Brain pericyte (primary cell): ENCODE measurements around the gene MNAT1.
"Not testable (repeated sequence)": the region's sequence is repeated elsewhere in the genome, so short reads cannot be mapped to it uniquely, and the experiment has no call there.

Experiments used
- DNase-seq: peaks from one replicate; pipeline ENCODE4 v3.0.0-alpha.2; 2012; ENCODE audit warnings: low read depth, low spot score

MNAT1 gene

DNA sequence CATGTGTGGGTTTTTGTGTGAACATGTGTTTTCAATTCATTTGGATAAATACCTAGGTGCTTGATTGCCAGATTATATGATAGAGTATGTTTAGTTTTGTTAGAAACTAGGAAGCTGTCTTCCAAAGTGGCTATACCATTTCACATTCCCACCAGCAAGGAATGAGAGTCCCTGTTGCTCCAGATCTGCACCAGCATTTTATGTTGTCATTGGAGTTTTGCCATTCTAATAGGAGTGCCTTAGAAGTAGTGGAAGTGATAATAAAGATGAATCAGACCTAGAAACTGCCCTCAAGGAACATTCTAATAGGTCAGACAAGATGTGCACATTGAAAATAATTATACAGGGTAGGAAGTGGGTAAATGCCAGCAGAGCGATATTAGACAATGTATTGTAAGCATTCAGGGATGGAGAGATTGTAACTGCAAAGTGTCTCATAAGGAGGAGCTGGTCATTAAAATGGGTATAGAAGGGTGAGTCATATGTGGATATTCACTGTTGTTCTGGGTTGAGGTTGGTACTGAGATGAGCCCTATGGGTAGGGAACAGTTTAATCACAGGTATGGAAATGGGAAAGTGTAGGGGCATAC lies 71.4 kb downstream of the MNAT1 start:
- peak; percentile 15 for DNase-seq

DNA sequence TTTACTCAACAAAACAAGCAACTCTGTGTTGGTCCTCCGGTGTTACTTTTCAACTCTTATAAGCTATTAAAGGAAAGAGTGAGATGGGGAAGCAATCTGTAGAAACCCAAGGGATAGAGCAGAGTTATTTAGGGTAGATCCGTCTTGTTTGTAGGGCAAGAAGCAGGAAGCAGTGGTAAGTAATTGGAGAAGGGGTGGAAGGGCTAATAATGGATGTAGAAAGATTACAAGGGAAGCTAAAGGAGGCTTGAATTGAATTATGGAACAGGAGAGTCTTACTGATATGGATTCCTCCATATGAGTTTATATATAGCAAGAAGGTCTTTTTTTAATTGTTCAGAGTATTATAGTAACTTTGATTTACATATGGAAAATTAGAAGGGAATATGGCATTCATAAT lies 72.7 kb downstream of the MNAT1 start:
- no peak for DNase-seq

DNA sequence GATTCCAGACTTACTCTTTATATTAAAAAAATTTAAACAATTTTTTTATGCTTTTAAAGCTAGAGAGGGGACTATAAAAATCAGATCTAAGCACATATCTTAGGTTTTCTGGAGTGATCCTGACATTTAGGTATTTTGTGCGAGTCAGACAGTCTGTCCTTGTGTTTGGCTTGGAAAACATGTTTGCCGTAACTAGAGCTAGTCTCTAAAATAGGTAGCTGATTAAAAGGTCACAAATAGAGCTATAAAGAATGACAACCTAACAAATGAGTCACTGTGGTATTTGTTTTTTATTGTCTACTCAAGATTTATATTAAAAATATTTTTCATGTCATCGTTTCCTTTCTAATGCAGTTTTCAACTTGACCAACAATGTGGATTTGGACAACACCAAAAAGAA lies 73.4 kb downstream of the MNAT1 start:
- DNase-seq: no peak

GRCh38 chr14:60812987-60813386 lies 78.4 kb downstream of the MNAT1 start:
- no peak for DNase-seq

- DNase-seq: no peak
Measured at GRCh38 chr14:60815371-60815770, 80.8 kb downstream of the MNAT1 start.

DNA sequence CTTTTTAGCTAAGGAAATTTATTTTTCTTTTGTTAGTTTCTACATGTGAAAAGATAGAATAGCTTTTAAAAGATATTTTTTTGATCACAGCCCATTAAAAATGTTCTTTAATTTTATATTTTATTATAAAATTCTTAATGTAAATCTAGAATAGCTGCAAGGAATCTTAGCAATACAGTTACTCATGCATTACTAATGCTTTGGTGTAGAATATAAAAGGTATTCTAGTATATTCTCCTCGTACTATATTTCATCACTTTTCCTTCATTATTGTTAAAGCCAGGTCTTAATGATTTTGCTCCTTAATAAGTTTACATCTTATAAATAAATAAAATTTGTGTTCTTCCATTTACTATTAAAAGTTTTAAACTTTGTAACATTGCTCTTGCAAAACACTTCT lies 82.6 kb downstream of the MNAT1 start:
- no peak for DNase-seq

- no peak for DNase-seq
Measured at GRCh38 chr14:60819575-60819974, 85.0 kb downstream of the MNAT1 start.

DNA sequence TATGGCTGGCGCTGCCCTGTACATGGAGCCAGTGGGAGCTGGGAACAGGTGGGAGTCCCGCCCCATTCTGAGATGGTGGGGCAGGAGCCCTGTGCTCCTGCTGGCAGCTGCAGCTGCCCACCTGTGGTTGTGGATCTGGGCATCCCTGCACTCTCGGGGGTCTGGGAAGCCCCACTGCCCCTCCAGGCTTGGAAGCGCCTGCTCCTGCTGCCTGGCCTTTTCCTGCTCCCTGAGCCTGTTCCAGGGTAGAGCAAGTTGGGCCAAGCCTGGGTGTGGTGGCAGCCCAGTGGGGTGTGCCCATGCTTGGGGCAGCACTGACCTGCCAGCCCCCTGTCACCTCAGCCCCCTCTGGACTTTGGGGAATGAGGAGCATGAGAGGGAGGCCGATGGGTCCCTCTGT lies 104.0 kb downstream of the MNAT1 start:
- no peak for DNase-seq

DNA sequence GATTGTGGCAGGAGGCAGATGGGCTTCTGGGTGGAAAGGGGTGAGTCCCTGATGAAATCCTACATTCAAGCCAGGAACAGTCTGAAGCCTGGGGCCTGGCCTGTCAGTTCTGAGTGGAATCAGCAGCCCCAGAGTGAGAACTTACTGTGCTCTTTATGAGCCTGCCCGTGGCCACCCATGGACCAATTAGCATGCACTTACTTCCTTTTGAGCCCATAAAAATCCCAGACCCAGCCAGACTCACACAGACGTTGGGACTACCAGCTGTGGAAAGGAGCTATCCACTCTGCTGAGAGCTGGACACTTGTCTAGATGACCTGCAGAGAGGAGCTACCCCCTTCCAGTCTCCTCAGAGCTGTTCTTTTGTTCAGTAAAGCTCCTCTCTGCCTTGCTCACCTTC lies 104.5 kb downstream of the MNAT1 start:
- DNase-seq: no peak

GRCh38 chr14:60839657-60840056 lies 105.1 kb downstream of the MNAT1 start:
- no peak for DNase-seq

DNA sequence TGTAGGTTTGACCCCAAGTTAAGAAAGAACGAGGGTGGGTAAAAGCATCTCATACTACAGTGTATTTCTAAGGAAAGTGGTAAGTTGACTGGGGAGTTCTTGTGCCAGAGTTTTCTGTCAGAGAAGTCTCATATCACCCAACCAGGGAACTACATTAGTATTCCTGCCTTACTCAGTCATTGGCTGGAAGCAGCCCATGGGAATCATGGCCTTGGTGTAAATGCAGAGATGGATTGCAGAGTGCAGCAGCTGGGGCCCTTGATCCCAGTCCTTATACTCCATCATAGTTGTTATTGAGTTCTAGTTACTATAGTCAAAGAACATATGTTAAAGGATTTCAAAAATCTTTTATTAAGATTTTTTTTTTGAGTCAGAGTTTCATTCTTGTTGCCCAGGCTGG lies 105.8 kb downstream of the MNAT1 start:
- no peak for DNase-seq

DNA sequence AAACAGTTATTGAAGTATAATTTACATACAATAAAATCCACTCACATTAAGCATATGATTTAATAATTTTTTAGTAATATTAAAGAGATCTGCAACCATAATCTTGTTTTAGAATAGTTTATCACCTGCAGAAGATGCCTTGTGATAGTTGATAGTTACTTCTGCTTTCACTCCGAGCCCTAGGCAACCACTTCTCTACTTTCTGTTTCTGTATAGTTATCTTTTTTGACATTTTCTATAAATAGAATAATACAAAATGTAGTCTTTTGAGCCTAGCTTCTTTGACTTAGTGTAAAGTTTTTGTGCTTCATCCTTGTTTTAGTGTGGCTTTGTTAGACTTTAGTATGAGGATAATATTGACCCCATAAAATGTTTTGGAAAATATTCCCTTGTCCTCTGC lies 111.0 kb downstream of the MNAT1 start:
- DNase-seq: no peak

DNA sequence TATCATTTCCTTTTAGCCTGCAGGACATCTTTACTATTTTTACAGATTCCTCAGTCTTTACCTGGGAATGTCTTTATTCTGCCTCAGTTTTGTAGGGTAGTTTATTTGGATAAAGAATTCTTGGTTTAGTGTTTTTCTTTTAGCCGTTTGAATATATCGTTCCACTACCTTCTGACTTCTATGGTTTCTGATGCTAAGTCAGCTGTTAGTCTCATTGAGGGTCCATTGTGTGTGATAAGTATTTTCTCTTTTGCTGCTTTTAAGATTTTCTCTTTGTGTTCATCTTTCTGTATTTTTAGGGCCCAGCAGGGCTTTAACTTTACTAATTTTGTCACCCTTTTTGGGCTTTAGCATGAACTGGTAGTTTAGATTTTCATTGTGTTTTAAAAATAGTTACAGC lies 113.5 kb downstream of the MNAT1 start:
- DNase-seq: no peak

GRCh38 chr14:60851692-60852091 lies 117.1 kb downstream of the MNAT1 start:
- not testable (repeated sequence) for DNase-seq

- no peak for DNase-seq
Measured at GRCh38 chr14:60856111-60856510, 121.5 kb downstream of the MNAT1 start.

GRCh38 chr14:60859525-60859924 lies 125.0 kb downstream of the MNAT1 start:
- no peak for DNase-seq

GRCh38 chr14:60861545-60862140 lies 127.1 kb downstream of the MNAT1 start:
- no peak for DNase-seq

- peak; percentile 60 for DNase-seq
Measured at GRCh38 chr14:60862283-60862682, 127.7 kb downstream of the MNAT1 start.

DNA sequence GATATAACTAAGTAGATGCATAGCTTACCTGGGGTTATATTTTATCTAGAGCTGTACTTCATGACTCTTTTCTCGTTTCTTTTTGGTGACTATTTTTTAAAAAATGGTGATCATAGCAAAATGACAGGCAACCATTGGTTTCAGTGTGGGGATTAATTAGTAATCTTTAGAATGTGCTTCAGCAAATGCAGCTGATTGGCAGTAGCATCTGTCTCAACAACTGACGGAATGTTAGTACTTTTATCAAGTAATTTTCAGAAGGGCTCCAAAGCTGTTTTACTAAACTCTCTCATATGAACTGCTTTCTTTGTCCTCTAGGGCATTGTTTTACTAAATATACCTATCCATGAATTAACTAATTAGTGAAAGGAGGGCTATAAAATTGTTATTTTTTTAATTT lies 128.7 kb downstream of the MNAT1 start:
- no peak for DNase-seq

GRCh38 chr14:60865378-60866127 lies 131.0 kb downstream of the MNAT1 start:
- no peak for DNase-seq

DNA sequence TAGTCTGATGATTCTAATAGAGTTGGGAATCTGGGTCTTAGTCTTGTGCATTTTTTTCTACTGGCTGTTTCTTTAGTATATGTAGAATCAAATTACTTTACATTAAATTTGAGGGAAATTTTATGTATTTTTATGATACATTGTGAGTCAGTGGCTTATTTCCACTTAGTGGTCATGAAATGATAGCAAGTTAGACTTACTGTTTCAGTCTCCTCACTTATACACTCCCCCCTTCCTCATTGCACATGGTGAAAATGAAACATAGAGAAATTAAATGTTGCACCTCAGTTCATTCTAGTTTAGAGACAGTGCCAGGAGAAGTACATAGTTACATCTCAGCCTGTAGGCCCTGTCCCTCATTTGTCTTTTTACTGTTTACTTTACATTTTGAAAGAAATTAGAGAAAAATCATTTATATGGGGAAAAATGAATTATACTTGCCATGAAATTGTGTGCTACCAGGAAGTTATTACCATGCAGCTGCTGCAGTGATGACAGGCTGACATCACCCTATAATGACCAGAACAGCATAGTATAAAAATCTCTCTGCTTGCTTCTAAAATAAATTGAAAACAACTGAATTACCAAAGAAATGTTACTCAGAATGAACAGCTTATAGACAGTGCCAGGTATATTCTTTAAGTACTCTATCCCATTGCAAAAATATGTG lies 133.1 kb downstream of the MNAT1 start:
- no peak for DNase-seq

GRCh38 chr14:60878121-60878520 lies 143.6 kb downstream of the MNAT1 start:
- DNase-seq: no peak

DNA sequence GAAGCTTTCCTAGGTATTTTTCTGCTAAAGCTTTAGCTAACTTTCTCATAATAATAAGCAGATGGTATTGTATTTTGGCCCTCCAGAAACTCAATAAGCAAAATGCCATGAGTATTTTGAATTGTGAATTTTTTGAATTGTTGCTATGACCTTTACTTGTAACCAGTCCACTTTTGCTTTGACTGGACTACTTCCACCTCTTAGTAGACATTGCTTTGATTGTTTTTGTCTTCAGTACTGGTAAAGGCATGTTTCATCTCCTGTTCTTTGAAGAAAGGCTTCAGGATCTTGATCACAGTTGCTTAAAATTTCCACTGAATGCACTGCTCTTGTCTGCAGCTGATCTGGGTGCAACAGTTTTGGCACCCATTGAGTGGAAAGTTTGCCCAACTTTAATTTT lies 144.0 kb downstream of the MNAT1 start:
- no peak for DNase-seq
